BLaER1 (cell line): Measurements from ENCODE around the gene ARHGAP25.
A peak's percentile ranks its signal among the peaks of the same experiment; 100 is the strongest.

Experiments used
- H3K27ac ChIP-seq: shearing (Covaris generic); formaldehyde crosslinking; 2 replicates; pipeline ENCODE4 v1.8.1; 2022
- H3K27me3 ChIP-seq: shearing (Covaris generic); formaldehyde crosslinking; 2 replicates; pipeline ENCODE4 v1.8.1; 2022
- H3K36me3 ChIP-seq: shearing (Covaris generic); formaldehyde crosslinking; 2 replicates; pipeline ENCODE4 v1.8.1; 2022
- H3K4me1 ChIP-seq: shearing (Covaris generic); formaldehyde crosslinking; 2 replicates; pipeline ENCODE4 v1.8.1; 2022
- H3K4me2 ChIP-seq: shearing (Covaris generic); formaldehyde crosslinking; 2 replicates; pipeline ENCODE4 v1.8.1; 2022
- H3K4me3 ChIP-seq: shearing (Covaris generic); formaldehyde crosslinking; 2 replicates; pipeline ENCODE4 v1.8.1; 2022
- H3K9ac ChIP-seq: shearing (Covaris generic); formaldehyde crosslinking; 2 replicates; pipeline ENCODE4 v1.8.1; 2022
- H3K9me3 ChIP-seq: shearing (Covaris generic); formaldehyde crosslinking; 2 replicates; pipeline ENCODE4 v1.8.1; 2022
- H4K20me1 ChIP-seq: shearing (Covaris generic); formaldehyde crosslinking; 2 replicates; pipeline ENCODE4 v1.8.1; 2022
- Cebpa-rat ChIP-seq: shearing (Covaris generic); IDR thresholded peaks from 2 replicates; pipeline ENCODE4 v1.8.1; 2022

ARHGAP25 gene

GRCh38 chr2:68825866-68826265, 91.3 kb downstream of the ARHGAP25 start:
- Histone ChIP-seq H3K9ac (no peak overlapping the region), H3K4me2 (no peak overlapping the region), H3K27ac (no peak overlapping the region)

GRCh38 chr2:68827666-68828065, 93.1 kb downstream of the ARHGAP25 start:
- H3K4me2 ChIP-seq: peak overlapping the region; percentile 83
- no peaks in the 10 kb centered on the region for H4K20me1 ChIP-seq
- H3K27me3 ChIP-seq: no peaks in the 10 kb centered on the region
- TF ChIP-seq Cebpa-rat: no peak
- peaks cover 45% of the 10 kb centered on the region for H3K36me3 ChIP-seq
- 0 out of 2 replicates have a peak, but pooled peaks cover under 1% of the 10 kb centered on the region for H3K9me3 ChIP-seq
- peak overlapping the region; percentile 89 for H3K27ac ChIP-seq
- no peak overlapping the region for H3K4me3 ChIP-seq
- H3K4me1 ChIP-seq: peaks cover 66% of the 10 kb centered on the region
- H3K9ac ChIP-seq: peak overlapping the region; percentile 74

More at GRCh38 chr2:68825866-68826265, 91.3 kb downstream of the ARHGAP25 start:
- no peak overlapping the region for H3K4me3 ChIP-seq
- TF ChIP-seq Cebpa-rat: no peak
- no peaks in the 10 kb centered on the region for H3K27me3 ChIP-seq
- no peaks in the 10 kb centered on the region for H4K20me1 ChIP-seq
- peaks cover 63% of the 10 kb centered on the region for H3K36me3 ChIP-seq
- 0 out of 2 replicates have a peak, but pooled peaks cover 4% of the 10 kb centered on the region for H3K9me3 ChIP-seq
- H3K4me1 ChIP-seq: peaks cover 48% of the 10 kb centered on the region

GRCh38 chr2:68828887-68829708, 94.5 kb downstream of the ARHGAP25 start:
- Histone ChIP-seq H3K9me3 (no peaks in the 10 kb centered on the region), H3K4me2 (peak overlapping the region; percentile 83), H3K27ac (peak overlapping the region; percentile 89), H4K20me1 (no peaks in the 10 kb centered on the region), H3K4me3 (peak overlapping the region; percentile 36), H3K9ac (peak overlapping the region; percentile 74), H3K36me3 (peaks cover 31% of the 10 kb centered on the region), H3K4me1 (peaks cover 79% of the 10 kb centered on the region), H3K27me3 (no peaks in the 10 kb centered on the region)
- peak; percentile 30; the same call in 1 of the 2 replicates for TF ChIP-seq Cebpa-rat

- no peaks in the 10 kb centered on the region for H3K9me3 ChIP-seq
- H4K20me1 ChIP-seq: no peaks in the 10 kb centered on the region
- no peaks in the 10 kb centered on the region for H3K27me3 ChIP-seq
- no peak for TF ChIP-seq Cebpa-rat
- peak overlapping the region; percentile 73 for H3K9ac ChIP-seq
- peaks cover 86% of the 10 kb centered on the region for H3K4me1 ChIP-seq
- H3K36me3 ChIP-seq: peaks cover 24% of the 10 kb centered on the region
- peak overlapping the region; percentile 89 for H3K27ac ChIP-seq
- peak overlapping the region; percentile 36; the same call in 1 of the 2 replicates for H3K4me3 ChIP-seq
- peak overlapping the region; percentile 76 for H3K4me2 ChIP-seq
Measured at GRCh38 chr2:68829749-68830148, 95.1 kb downstream of the ARHGAP25 start.

GRCh38 chr2:68831686-68832232, 97.1 kb downstream of the ARHGAP25 start:
- Histone ChIP-seq H3K27me3 (no peaks in the 10 kb centered on the region), H4K20me1 (no peaks in the 10 kb centered on the region), H3K27ac (peak overlapping the region; percentile 89), H3K4me3 (no peak overlapping the region), H3K36me3 (peaks cover 4% of the 10 kb centered on the region), H3K4me2 (peak overlapping the region; percentile 76), H3K9ac (peak overlapping the region; percentile 67; the same call in 1 of the 2 replicates), H3K9me3 (no peaks in the 10 kb centered on the region), H3K4me1 (peaks cover 94% of the 10 kb centered on the region)
- no peak for TF ChIP-seq Cebpa-rat

- peak overlapping the region; percentile 89 for H3K27ac ChIP-seq
- peak overlapping the region; percentile 67 for H3K9ac ChIP-seq
- no peaks in the 10 kb centered on the region for H3K27me3 ChIP-seq
- no peak overlapping the region for H3K4me3 ChIP-seq
- H3K4me1 ChIP-seq: peaks cover 94% of the 10 kb centered on the region
- H4K20me1 ChIP-seq: no peaks in the 10 kb centered on the region
- TF ChIP-seq Cebpa-rat: no peak
- H3K4me2 ChIP-seq: peak overlapping the region; percentile 76
- no peaks in the 10 kb centered on the region for H3K9me3 ChIP-seq
- no peaks in the 10 kb centered on the region for H3K36me3 ChIP-seq
Measured at GRCh38 chr2:68832233-68832869, 97.7 kb downstream of the ARHGAP25 start.

- TF ChIP-seq Cebpa-rat: no peak
- H3K36me3 ChIP-seq: no peaks in the 10 kb centered on the region
- H3K9me3 ChIP-seq: no peaks in the 10 kb centered on the region
- peaks cover 94% of the 10 kb centered on the region for H3K4me1 ChIP-seq
- peak overlapping the region; percentile 89; the same call in 1 of the 2 replicates for H3K27ac ChIP-seq
- H4K20me1 ChIP-seq: no peaks in the 10 kb centered on the region
- no peak overlapping the region for H3K9ac ChIP-seq
- H3K4me2 ChIP-seq: peak overlapping the region; percentile 76
- no peaks in the 10 kb centered on the region for H3K27me3 ChIP-seq
- no peak overlapping the region for H3K4me3 ChIP-seq
Measured at GRCh38 chr2:68833162-68833561, 98.6 kb downstream of the ARHGAP25 start.

- Histone ChIP-seq H4K20me1 (no peaks in the 10 kb centered on the region), H3K4me2 (peak overlapping the region; percentile 74), H3K27ac (peak overlapping the region; percentile 85), H3K4me3 (no peak overlapping the region), H3K4me1 (peaks cover 82% of the 10 kb centered on the region), H3K9me3 (peaks cover 12% of the 10 kb centered on the region), H3K9ac (peak overlapping the region; percentile 51; the same call in 1 of the 2 replicates), H3K27me3 (no peaks in the 10 kb centered on the region), H3K36me3 (no peaks in the 10 kb centered on the region)
- TF ChIP-seq Cebpa-rat: no peak
Measured at GRCh38 chr2:68834737-68835376, 100.2 kb downstream of the ARHGAP25 start.

GRCh38 chr2:68835621-68836020, 101.0 kb downstream of the ARHGAP25 start:
- TF ChIP-seq Cebpa-rat: no peak
- Histone ChIP-seq H3K4me2 (peak overlapping the region; percentile 74), H3K4me1 (peaks cover 74% of the 10 kb centered on the region), H3K4me3 (no peak overlapping the region), H3K27me3 (no peaks in the 10 kb centered on the region), H3K9me3 (peaks cover 12% of the 10 kb centered on the region), H3K27ac (peak overlapping the region; percentile 85), H3K9ac (peak overlapping the region; percentile 51; the same call in 1 of the 2 replicates), H4K20me1 (no peaks in the 10 kb centered on the region), H3K36me3 (no peaks in the 10 kb centered on the region)
